Pulmonary artery endothelial cell (primary cell): ENCODE data around the gene C1orf52. TPM values are rescaled to one million over a fixed set of nuclear protein-coding genes. Genes with fewer than 3 reads are reported as not detected.

Experiments
- DNase-seq: peaks from one replicate; pipeline ENCODE4 v3.0.0-alpha.2; 2011; ENCODE audit warnings: low read depth, low spot score
- total RNA-seq: library from RNA; depleted of rRNA; stranded (reverse); fragments of >200 nt; gene quantifications from 2 replicates; pipeline ENCODE4 v1.2.3, GENCODE V29; 2014

Gene C1orf52
- total RNA-seq, 1 donor from 2014 or later: 24.4 TPM

GRCh38 chr1:85230305-85230977 is 29.0 kb downstream of the C1orf52 start:
- no peak for DNase-seq

- no peak for DNase-seq
Measured at GRCh38 chr1:85229574-85230097, 29.8 kb downstream of the C1orf52 start.

- no peak for DNase-seq
Measured at GRCh38 chr1:85228972-85229371, 30.5 kb downstream of the C1orf52 start.

- DNase-seq: no peak
Measured at GRCh38 chr1:85225624-85226380, 33.7 kb downstream of the C1orf52 start.

GRCh38 chr1:85224734-85225623 is 34.5 kb downstream of the C1orf52 start:
- no peak for DNase-seq

- DNase-seq: no peak
Measured at GRCh38 chr1:85224295-85224694, 35.2 kb downstream of the C1orf52 start.

GRCh38 chr1:85223334-85223733 is 36.1 kb downstream of the C1orf52 start:
- DNase-seq: no peak

GRCh38 chr1:85220756-85221201 is 38.7 kb downstream of the C1orf52 start:
- DNase-seq: no peak

GRCh38 chr1:85219853-85220610 is 39.4 kb downstream of the C1orf52 start:
- DNase-seq: no peak

- DNase-seq: no peak
Measured at GRCh38 chr1:85216697-85217096, 42.8 kb downstream of the C1orf52 start.

GRCh38 chr1:85214654-85215053 is 44.8 kb downstream of the C1orf52 start:
- no peak for DNase-seq

- DNase-seq: no peak
Measured at GRCh38 chr1:85208488-85208887, 51.0 kb downstream of the C1orf52 start.

GRCh38 chr1:85203573-85204171 is 55.8 kb downstream of the C1orf52 start:
- DNase-seq: no peak

GRCh38 chr1:85202864-85203255 is 56.6 kb downstream of the C1orf52 start:
- no peak for DNase-seq

- DNase-seq: no peak
Measured at GRCh38 chr1:85202092-85202863, 57.2 kb downstream of the C1orf52 start.

- no peak for DNase-seq
Measured at GRCh38 chr1:85201340-85202091, 57.9 kb downstream of the C1orf52 start.

- DNase-seq: peak; percentile 22
Measured at GRCh38 chr1:85200463-85201339, 58.8 kb downstream of the C1orf52 start, which contains the start of gene SYDE2. SYDE2 (minus strand) TSS chr1:85201016; CDS start chr1:85200996, 20 bp downstream.
